GM20431 (cell line): ENCODE data around the gene ZNF225.
"Not testable (repeated sequence)": the region's sequence is repeated elsewhere in the genome, so short reads cannot be mapped to it uniquely, and the experiment has no call there.

Experiments
- in situ Hi-C: fragments of 300-500 bp; cut with MseI, MboI; formaldehyde crosslinking; loops from one replicate; pipeline ENCODE4 v1.15.0; 2020; ENCODE audit warnings: low sequenced_read_pairs; ENCODE audit not compliant: unreplicated experiment

Gene ZNF225

DNA sequence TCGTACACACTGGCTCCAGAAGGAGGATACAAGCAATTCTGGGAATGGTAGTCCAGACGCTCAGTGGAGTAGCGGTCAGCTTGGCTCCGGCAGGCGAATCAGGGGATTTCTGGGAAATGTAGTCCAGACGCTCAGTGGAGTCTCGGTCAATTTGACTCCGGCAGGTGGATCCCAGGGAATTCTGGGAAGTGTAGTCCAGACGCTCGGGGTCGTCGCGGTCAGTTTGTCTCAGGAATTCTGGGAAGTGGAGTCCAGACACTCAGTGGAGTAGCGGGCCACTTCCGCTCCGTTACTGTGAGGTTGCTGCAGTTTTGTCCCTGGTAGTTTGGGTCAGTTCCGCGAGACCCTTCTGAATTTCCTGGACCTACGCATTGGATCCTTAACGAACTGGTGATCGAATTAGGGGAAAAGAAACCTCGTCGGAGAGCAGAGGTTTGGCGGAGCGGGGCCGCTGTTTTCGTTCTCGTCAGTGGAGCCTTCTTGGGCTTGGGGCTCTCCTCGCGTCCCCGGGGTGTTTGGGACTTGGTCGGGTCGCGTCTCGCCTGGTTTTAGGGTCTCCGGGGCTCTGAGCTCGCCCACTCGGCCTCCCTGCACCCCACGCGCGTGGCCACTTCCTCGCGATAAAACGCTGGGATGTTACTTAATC, at the start of gene ZNF225:
TSS of gene ZNF225 (plus strand) at position 262 of the 646 bp plus-strand sequence. CDS start 2,429 bp downstream, outside the sequence.
- in situ Hi-C loops, result no loop called here

GRCh38 chr19:44066305-44066704, 46.9 kb upstream of the ZNF225 start:
- in situ Hi-C loops, result no loop called here

DNA sequence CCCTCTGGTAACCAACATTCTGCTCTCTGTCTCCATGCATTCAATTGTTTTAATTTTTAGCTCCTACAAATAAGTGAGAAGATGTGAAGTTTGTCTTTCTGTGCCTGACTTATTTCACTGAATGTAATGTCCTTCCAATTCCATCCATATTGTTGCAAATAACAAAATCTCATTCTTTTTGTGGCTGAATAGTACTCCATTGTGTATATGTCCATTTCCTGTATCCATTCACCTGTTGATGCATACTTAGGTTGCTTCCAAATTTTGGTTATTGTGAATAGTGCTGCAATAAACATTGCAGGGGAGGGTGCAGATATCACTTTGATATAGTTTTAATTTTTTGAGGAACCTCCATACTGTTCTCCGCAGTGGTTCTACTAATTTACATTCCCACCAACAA, 43.8 kb upstream of the ZNF225 start:
- in situ Hi-C loops, result no loop called here

DNA sequence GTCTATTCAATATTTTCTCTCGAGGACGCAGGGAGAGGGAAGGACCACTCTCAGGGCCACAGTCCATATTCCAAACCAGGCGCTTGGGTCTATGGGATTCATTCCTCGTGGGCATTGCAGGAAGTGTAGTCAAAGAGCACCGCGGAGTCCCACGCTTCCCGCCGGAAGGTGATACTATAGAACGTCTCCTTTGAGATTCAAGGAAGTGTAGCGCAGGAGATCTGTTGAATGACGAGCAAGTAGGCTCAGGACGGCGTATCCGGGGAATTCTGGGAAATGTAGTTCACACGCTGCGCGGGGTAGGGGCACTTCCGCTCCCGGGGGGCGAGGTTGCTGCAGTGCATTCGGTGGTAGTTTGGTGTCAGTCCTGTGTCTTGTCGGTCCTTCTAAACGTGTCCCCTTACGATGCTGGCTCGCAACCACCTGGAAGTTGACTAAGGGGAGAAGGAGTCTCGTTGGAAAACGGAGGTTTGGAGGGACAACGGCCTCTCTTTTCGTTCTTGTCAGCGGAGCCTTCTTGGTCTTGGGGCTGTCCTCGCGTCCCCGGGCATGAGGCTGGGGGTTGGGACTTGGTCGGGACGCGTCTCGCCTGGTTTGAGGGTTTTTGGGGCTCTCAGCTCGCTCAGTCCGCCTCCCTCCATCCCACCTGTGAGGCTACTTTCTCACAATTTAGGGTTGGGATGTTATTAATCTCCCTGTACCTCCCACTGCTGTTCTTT, 41.2 kb upstream of the ZNF225 start, which contains the start of gene ZNF284:
TSS of gene ZNF284 (plus strand) at position 336 of the 719 bp plus-strand sequence. CDS start 4,231 bp downstream, outside the sequence.
- in situ Hi-C loops, result no loop called here

DNA sequence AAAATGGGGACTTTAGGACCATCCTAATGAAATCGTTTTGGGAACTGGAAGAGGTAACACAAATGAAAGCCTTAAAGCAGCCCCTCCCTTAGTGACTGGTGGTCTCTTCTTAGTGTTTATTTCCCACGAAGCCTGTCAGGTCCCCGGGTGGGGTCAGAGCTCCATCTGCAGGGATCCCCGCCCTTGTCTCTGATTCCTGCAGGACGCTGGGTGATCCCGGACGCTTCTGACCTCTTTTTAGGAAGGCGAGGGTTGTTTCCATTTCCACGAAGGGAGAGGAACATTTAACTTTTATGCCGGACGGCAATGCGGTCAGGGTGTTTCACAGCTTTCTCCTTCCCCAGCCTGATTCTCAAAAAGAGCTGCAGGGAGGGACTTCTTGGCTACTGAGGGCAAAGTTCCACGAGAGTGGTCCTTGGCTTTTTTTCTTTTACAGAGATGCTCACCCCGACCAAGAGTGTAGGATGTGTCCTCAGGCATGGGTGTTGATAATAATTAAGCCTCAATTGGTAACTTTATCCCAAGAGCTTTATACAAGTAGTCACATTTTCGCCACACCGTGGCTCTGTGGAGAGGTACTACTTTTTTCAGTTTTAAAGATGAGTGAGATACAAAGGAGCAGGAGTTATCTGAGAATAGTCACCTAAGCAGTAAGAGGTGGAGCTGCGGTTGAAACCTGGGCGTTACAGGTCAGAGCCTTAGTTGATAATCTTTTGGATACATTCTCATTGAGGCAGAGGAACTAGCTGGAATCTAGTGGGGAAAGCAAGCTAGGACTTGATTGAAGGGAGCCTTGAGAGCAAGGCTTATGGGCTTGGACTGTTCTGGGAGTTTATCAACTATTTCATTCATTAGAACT, 40.4 kb upstream of the ZNF225 start:
- in situ Hi-C loops, result no loop called here

- in situ Hi-C loops, result no loop called here
Observed at GRCh38 chr19:44076325-44076724, 36.9 kb upstream of the ZNF225 start.

GRCh38 chr19:44092108-44092507, 21.1 kb upstream of the ZNF225 start:
- in situ Hi-C loops, result no loop called here

GRCh38 chr19:44093931-44094765, 19.1 kb upstream of the ZNF225 start, which contains the start of gene ZNF224:
Gene ZNF224 (plus strand): TSS chr19:44094361. CDS start chr19:44097874, 3,513 bp downstream.
- in situ Hi-C loops, result no loop called here

DNA sequence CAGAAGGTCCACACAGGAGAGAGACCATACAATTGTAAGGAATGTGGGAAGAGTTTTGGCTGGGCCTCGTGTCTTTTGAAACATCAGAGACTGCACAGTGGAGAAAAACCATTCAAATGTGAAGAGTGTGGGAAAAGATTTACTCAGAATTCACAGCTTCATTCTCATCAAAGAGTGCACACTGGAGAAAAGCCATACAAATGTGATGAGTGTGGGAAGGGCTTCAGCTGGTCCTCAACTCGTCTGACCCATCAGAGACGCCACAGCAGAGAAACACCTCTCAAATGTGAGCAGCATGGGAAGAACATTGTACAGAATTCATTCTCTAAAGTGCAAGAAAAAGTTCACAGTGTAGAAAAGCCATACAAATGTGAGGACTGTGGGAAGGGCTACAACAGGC, 5.4 kb upstream of the ZNF225 start:
- in situ Hi-C loops, result no loop called here

DNA sequence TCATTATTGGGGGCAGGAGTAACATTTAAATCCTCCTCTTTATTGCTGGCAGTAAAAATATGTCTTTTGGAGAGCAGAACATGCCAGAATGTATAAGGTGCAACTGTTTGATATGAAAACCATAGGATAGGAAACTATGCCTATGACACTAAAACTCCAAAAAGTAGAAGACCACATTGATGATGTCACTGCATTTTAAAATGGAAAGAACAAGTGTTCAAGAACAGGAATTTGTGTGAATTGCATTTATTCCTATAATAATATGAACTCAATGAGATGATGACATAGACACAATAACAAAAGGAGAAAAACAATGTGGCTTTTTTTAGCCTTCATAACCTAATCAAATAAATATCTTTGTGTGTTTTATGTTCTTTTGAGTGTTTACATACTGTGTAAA, 3.7 kb upstream of the ZNF225 start:
- in situ Hi-C loops, result no loop called here

- in situ Hi-C loops, result no loop called here
Observed at GRCh38 chr19:44111910-44112463, 1.2 kb upstream of the ZNF225 start.

GRCh38 chr19:44112802-44113137, 429 bp upstream of the ZNF225 start:
- in situ Hi-C loops, result no loop called here

DNA sequence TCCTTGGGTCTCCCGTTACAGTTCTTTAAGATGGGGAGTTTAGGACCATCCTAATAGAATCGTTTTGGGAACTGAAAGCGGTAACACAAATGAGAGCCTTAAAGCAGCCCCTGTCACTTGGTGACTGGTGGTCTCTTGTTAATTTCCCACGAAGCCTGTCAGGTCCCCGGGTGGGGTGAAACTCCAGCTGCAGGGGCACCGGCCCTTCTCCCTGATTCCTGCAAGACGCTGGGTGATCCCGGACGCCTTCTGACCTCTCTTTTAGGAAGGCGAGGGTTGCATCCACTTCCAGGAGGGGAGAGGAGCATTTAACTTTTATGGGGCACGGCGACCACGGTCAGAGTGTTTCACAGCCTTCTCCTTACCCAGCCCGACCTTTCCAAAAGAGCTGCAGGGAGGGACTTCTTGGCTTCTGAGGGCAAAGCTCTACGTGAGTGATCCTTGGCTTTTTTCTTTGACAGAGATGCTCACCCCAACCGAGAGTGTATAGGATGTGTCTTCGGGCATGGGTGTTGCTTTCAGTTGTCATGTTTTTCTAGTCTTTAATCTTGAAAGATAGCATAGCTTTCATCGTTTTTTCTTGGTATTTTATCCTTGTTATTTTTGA, 688 bp downstream of the ZNF225 start:
- in situ Hi-C loops, result no loop called here

DNA sequence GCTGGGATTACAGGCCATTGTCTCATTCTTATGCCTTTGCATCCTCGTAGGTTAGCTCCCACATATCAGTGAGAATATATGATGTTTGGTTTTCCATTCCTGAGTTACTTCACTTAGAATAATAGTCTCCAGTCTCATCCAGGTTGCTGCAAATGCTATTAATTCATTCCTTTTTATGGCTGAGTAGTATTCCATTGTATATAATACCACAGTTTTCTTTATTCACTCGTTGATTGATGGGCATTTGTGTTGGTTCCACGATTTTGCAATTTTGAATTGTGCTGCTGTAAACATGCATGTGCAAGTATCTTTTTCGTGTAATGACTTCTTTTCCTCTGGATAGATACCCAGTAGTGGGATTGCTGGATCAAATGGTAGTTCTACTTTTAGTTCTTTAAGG, 8.0 kb downstream of the ZNF225 start:
- in situ Hi-C loops, result not testable (repeated sequence)

- in situ Hi-C loops, result no loop called here
Observed at GRCh38 chr19:44131955-44132354, 18.8 kb downstream of the ZNF225 start.

GRCh38 chr19:44141191-44142058, 28.2 kb downstream of the ZNF225 start, which contains the start of gene ZNF234:
Gene ZNF234 (plus strand): TSS chr19:44141554. CDS start chr19:44144633, 3,079 bp downstream.
- in situ Hi-C loops, result no loop called here

- in situ Hi-C loops, result no loop called here
Observed at GRCh38 chr19:44142059-44142433, 28.8 kb downstream of the ZNF225 start.

- in situ Hi-C loops, result no loop called here
Observed at GRCh38 chr19:44149776-44150175, 36.6 kb downstream of the ZNF225 start.
